ENCODE measurements around the gene CCDC88B.

The CCDC88B gene

GRCh38 chr11:64356498-64357411 is 16.8 kb downstream of the CCDC88B start:
- no peak for DNase-seq (ENCODE audit: low read depth, low spot score)
- no peaks in the 10 kb centered on the region; the same call in 1 of the 2 replicates for H3K36me3 ChIP-seq (ENCODE audit: control insufficient read depth, insufficient read depth, low read length)
- H3K4me3 ChIP-seq (ENCODE audit: low read length): no peak overlapping the region
- H3K27ac ChIP-seq (ENCODE audit: low read length): no peak overlapping the region
- no peaks in the 10 kb centered on the region for H3K27me3 ChIP-seq (ENCODE audit: control insufficient read depth, insufficient read depth, low read length)
- H3K4me1 ChIP-seq (ENCODE audit: control insufficient read depth, insufficient read depth, low read length): peaks cover 13% of the 10 kb centered on the region
- WGBS (ENCODE audit: insufficient coverage, insufficient read length): no CpG with 5 or more reads among the region's 25 CpGs
- no peaks in the 10 kb centered on the region for H3K9me3 ChIP-seq (ENCODE audit: control insufficient read depth, insufficient read depth, low read length)

GRCh38 chr11:64357446-64357845 is 17.4 kb downstream of the CCDC88B start:
- no peak overlapping the region for H3K4me3 ChIP-seq (ENCODE audit: low read length)
- H3K4me1 ChIP-seq (ENCODE audit: control insufficient read depth, insufficient read depth, low read length): peaks cover 13% of the 10 kb centered on the region
- peaks cover 3% of the 10 kb centered on the region for H3K36me3 ChIP-seq (ENCODE audit: control insufficient read depth, insufficient read depth, low read length)
- WGBS (ENCODE audit: insufficient coverage, insufficient read length): no CpG with 5 or more reads among the region's 6 CpGs
- H3K9me3 ChIP-seq (ENCODE audit: control insufficient read depth, insufficient read depth, low read length): no peaks in the 10 kb centered on the region
- no peak overlapping the region for H3K27ac ChIP-seq (ENCODE audit: low read length)
- no peaks in the 10 kb centered on the region for H3K27me3 ChIP-seq (ENCODE audit: control insufficient read depth, insufficient read depth, low read length)
- no peak for DNase-seq (ENCODE audit: low read depth, low spot score)

GRCh38 chr11:64357904-64358535 is 18.0 kb downstream of the CCDC88B start:
- Histone ChIP-seq H3K27me3 (ENCODE audit: control insufficient read depth, insufficient read depth, low read length) (no peaks in the 10 kb centered on the region), H3K9me3 (ENCODE audit: control insufficient read depth, insufficient read depth, low read length) (no peaks in the 10 kb centered on the region), H3K4me3 (ENCODE audit: low read length) (no peak overlapping the region), H3K27ac (ENCODE audit: low read length) (no peak overlapping the region), H3K4me1 (ENCODE audit: control insufficient read depth, insufficient read depth, low read length) (peaks cover 13% of the 10 kb centered on the region), H3K36me3 (ENCODE audit: control insufficient read depth, insufficient read depth, low read length) (peaks cover 3% of the 10 kb centered on the region)
- WGBS (ENCODE audit: insufficient coverage, insufficient read length): no CpG with 5 or more reads among the region's 13 CpGs
- no peak for DNase-seq (ENCODE audit: low read depth, low spot score)

- no peak for DNase-seq (ENCODE audit: low read depth, low spot score)
Observed at GRCh38 chr11:64358536-64358906, 18.5 kb downstream of the CCDC88B start.

GRCh38 chr11:64358907-64359711 is 19.1 kb downstream of the CCDC88B start, which contains the start of gene RPS6KA4:
RPS6KA4 (plus strand) TSS chr11:64359162; CDS start chr11:64359236, 74 bp downstream.
- H3K27me3 ChIP-seq (ENCODE audit: control insufficient read depth, insufficient read depth, low read length): no peaks in the 10 kb centered on the region
- peaks cover 13% of the 10 kb centered on the region for H3K4me1 ChIP-seq (ENCODE audit: control insufficient read depth, insufficient read depth, low read length)
- H3K9me3 ChIP-seq (ENCODE audit: control insufficient read depth, insufficient read depth, low read length): no peaks in the 10 kb centered on the region
- H3K27ac ChIP-seq (ENCODE audit: low read length): no peak within 1 kb of the TSS
- H3K4me3 ChIP-seq (ENCODE audit: low read length): peak within 1 kb of the TSS; percentile 81
- no peak for DNase-seq (ENCODE audit: low read depth, low spot score)
- H3K36me3 ChIP-seq (ENCODE audit: control insufficient read depth, insufficient read depth, low read length): peaks cover 3% of the 10 kb centered on the region
- no CpG with 5 or more reads among the region's 70 CpGs for WGBS (ENCODE audit: insufficient coverage, insufficient read length)

More at GRCh38 chr11:64358536-64358906, 18.5 kb downstream of the CCDC88B start:
- peaks cover 13% of the 10 kb centered on the region for H3K4me1 ChIP-seq (ENCODE audit: control insufficient read depth, insufficient read depth, low read length)
- H3K27me3 ChIP-seq (ENCODE audit: control insufficient read depth, insufficient read depth, low read length): no peaks in the 10 kb centered on the region
- peaks cover 3% of the 10 kb centered on the region for H3K36me3 ChIP-seq (ENCODE audit: control insufficient read depth, insufficient read depth, low read length)
- no peak overlapping the region for H3K27ac ChIP-seq (ENCODE audit: low read length)
- no peak overlapping the region; the same call in 1 of the 2 replicates for H3K4me3 ChIP-seq (ENCODE audit: low read length)
- H3K9me3 ChIP-seq (ENCODE audit: control insufficient read depth, insufficient read depth, low read length): no peaks in the 10 kb centered on the region
- WGBS (ENCODE audit: insufficient coverage, insufficient read length): no CpG with 5 or more reads among the region's 7 CpGs

DNA sequence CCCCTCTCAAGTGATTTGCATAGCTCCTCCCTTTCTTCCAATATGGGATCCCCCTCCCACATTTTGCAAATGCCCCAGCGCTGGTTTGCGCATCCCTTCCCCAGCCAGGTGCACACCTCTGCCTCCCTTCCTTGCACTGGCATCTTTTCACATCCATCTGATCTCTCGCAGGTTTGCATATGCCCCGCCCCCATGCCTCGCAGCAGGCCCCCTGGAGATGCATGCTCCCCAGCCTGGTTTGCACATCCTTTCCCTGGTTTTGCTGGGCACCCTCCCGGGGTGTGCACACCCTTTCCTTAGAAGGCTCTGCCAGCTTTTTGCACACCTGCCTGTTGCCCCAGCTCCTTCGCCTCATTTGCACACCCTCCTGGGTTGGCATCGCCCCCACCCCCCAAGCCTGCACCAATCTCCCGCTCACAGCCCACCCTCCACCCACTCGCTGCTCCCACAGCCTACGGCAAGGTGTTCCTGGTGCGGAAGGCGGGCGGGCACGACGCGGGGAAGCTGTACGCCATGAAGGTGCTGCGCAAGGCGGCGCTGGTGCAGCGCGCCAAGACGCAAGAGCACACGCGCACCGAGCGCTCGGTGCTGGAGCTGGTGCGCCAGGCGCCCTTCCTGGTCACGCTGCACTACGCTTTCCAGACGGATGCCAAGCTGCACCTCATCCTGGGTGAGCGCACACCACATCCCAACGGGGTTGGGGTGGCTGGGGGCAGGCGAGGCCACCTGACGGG is 19.9 kb downstream of the CCDC88B start:
- no peak for DNase-seq (ENCODE audit: low read depth, low spot score)
- WGBS (ENCODE audit: insufficient coverage, insufficient read length): no CpG with 5 or more reads among the region's 38 CpGs
- peak overlapping the region; percentile 81; the same call in 1 of the 2 replicates for H3K4me3 ChIP-seq (ENCODE audit: low read length)
- peaks cover 3% of the 10 kb centered on the region for H3K36me3 ChIP-seq (ENCODE audit: control insufficient read depth, insufficient read depth, low read length)
- no peak overlapping the region for H3K27ac ChIP-seq (ENCODE audit: low read length)
- peaks cover 10% of the 10 kb centered on the region for H3K4me1 ChIP-seq (ENCODE audit: control insufficient read depth, insufficient read depth, low read length)
- H3K9me3 ChIP-seq (ENCODE audit: control insufficient read depth, insufficient read depth, low read length): no peaks in the 10 kb centered on the region
- no peaks in the 10 kb centered on the region for H3K27me3 ChIP-seq (ENCODE audit: control insufficient read depth, insufficient read depth, low read length)

DNA sequence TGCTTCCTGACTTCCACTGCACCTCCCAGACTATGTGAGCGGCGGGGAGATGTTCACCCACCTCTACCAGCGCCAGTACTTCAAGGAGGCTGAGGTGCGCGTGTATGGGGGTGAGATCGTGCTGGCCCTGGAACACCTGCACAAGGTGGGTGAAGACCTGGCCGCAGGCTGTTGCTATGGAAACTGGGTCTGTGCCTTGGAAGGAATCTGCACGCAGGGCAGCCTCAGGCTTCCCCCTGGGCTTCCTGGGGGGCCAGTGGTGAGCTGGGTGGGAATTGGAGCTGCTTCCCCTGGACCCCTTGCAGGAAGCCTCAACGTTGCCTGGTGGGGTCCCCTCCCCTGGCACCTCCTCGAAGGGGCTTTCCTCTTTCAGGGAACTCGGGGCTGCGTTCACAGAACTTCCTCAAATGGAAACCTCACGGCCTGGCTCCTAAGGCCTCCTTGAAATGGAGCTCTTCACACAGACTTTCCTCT is 20.5 kb downstream of the CCDC88B start:
- whole genome bisulfite sequencing (ENCODE audit: insufficient coverage, insufficient read length): no CpG with 5 or more reads among the region's 13 CpGs
- Histone ChIP-seq H3K36me3 (ENCODE audit: control insufficient read depth, insufficient read depth, low read length) (peaks cover 7% of the 10 kb centered on the region), H3K4me3 (ENCODE audit: low read length) (no peak overlapping the region), H3K27me3 (ENCODE audit: control insufficient read depth, insufficient read depth, low read length) (no peaks in the 10 kb centered on the region), H3K9me3 (ENCODE audit: control insufficient read depth, insufficient read depth, low read length) (no peaks in the 10 kb centered on the region), H3K27ac (ENCODE audit: low read length) (no peak overlapping the region), H3K4me1 (ENCODE audit: control insufficient read depth, insufficient read depth, low read length) (peaks cover 8% of the 10 kb centered on the region)
- no peak for DNase-seq (ENCODE audit: low read depth, low spot score)

GRCh38 chr11:64361659-64362058 is 21.7 kb downstream of the CCDC88B start:
- Histone ChIP-seq H3K27me3 (ENCODE audit: control insufficient read depth, insufficient read depth, low read length) (no peaks in the 10 kb centered on the region), H3K27ac (ENCODE audit: low read length) (no peak overlapping the region), H3K4me3 (ENCODE audit: low read length) (no peak overlapping the region), H3K36me3 (ENCODE audit: control insufficient read depth, insufficient read depth, low read length) (peaks cover 7% of the 10 kb centered on the region), H3K9me3 (ENCODE audit: control insufficient read depth, insufficient read depth, low read length) (no peaks in the 10 kb centered on the region), H3K4me1 (ENCODE audit: control insufficient read depth, insufficient read depth, low read length) (peaks cover 8% of the 10 kb centered on the region)
- DNase-seq (ENCODE audit: low read depth, low spot score): no peak
- WGBS (ENCODE audit: insufficient coverage, insufficient read length): no CpG with 5 or more reads among the region's 18 CpGs

- DNase-seq (ENCODE audit: low read depth, low spot score): no peak
- Histone ChIP-seq H3K36me3 (ENCODE audit: control insufficient read depth, insufficient read depth, low read length) (peaks cover 7% of the 10 kb centered on the region), H3K4me1 (ENCODE audit: control insufficient read depth, insufficient read depth, low read length) (peaks cover 8% of the 10 kb centered on the region), H3K4me3 (ENCODE audit: low read length) (no peak overlapping the region), H3K9me3 (ENCODE audit: control insufficient read depth, insufficient read depth, low read length) (no peaks in the 10 kb centered on the region), H3K27ac (ENCODE audit: low read length) (no peak overlapping the region), H3K27me3 (ENCODE audit: control insufficient read depth, insufficient read depth, low read length) (no peaks in the 10 kb centered on the region)
- no CpG with 5 or more reads among the region's 10 CpGs for WGBS (ENCODE audit: insufficient coverage, insufficient read length)
Observed at GRCh38 chr11:64362339-64362738, 22.3 kb downstream of the CCDC88B start.

Measured in iPS DF 6.9 (cell line).